ENCODE data around the gene OGFOD3.

Gene OGFOD3

GRCh38 chr17:82440991-82441627, 22.7 kb upstream of the OGFOD3 start:
- H3K79me2 ChIP-seq (ENCODE audit: control insufficient read depth, insufficient read depth, low read length) = no peaks in the 10 kb centered on the region
- no peaks in the 10 kb centered on the region for H3K27me3 ChIP-seq (ENCODE audit: insufficient read depth, low read length, poor library complexity)
- H3K18ac ChIP-seq (ENCODE audit: low read length) = no peak overlapping the region
- no peaks in the 10 kb centered on the region for H3K4me1 ChIP-seq (ENCODE audit: control insufficient read depth, low read depth, low read length)
- H3K36me3 ChIP-seq (ENCODE audit: control insufficient read depth, insufficient read depth, low read length) = no peaks in the 10 kb centered on the region
- no peak for DNase-seq
- H2AK5ac ChIP-seq (ENCODE audit: low read length) = no peak overlapping the region
- no peak overlapping the region for H3K4me2 ChIP-seq (ENCODE audit: low read length)
- H4K8ac ChIP-seq (ENCODE audit: low read depth, low read length) = no peak overlapping the region
- H3K4me3 ChIP-seq (ENCODE audit: low read length) = no peak overlapping the region
- H2BK5ac ChIP-seq (ENCODE audit: low read length) = no peak overlapping the region
- H3K79me1 ChIP-seq (ENCODE audit: low read length) = no peaks in the 10 kb centered on the region
- H3K56ac ChIP-seq (ENCODE audit: low read length) = no peak overlapping the region
- no peak overlapping the region for H2BK120ac ChIP-seq (ENCODE audit: low read depth, low read length)
- H3K4ac ChIP-seq (ENCODE audit: low read depth, low read length) = no peak overlapping the region
- no peak overlapping the region for H2BK15ac ChIP-seq (replicated peaks; ENCODE audit: low read depth)
- no CpG with 5 or more reads among the region's 17 CpGs for WGBS (ENCODE audit: extremely low coverage, insufficient coverage, low lambda C conversion rate)
- H3K9ac ChIP-seq (ENCODE audit: low read length) = no peak overlapping the region
- H4K5ac ChIP-seq (ENCODE audit: low read length) = no peak overlapping the region
- H3K23ac ChIP-seq (ENCODE audit: low read length) = no peak overlapping the region
- no peak overlapping the region for H3K27ac ChIP-seq (ENCODE audit: low read depth, low read length)

GRCh38 chr17:82440469-82440981, 22.1 kb upstream of the OGFOD3 start:
- Histone ChIP-seq H3K79me1 (ENCODE audit: low read length) (no peaks in the 10 kb centered on the region), H3K27ac (ENCODE audit: low read depth, low read length) (no peak overlapping the region), H3K36me3 (ENCODE audit: control insufficient read depth, insufficient read depth, low read length) (no peaks in the 10 kb centered on the region), H3K4me2 (ENCODE audit: low read length) (no peak overlapping the region), H3K27me3 (ENCODE audit: insufficient read depth, low read length, poor library complexity) (no peaks in the 10 kb centered on the region), H3K23ac (ENCODE audit: low read length) (no peak overlapping the region), H3K18ac (ENCODE audit: low read length) (no peak overlapping the region), H3K4ac (ENCODE audit: low read depth, low read length) (no peak overlapping the region), H3K4me3 (ENCODE audit: low read length) (no peak overlapping the region), H3K4me1 (ENCODE audit: control insufficient read depth, low read depth, low read length) (no peaks in the 10 kb centered on the region), H3K9ac (ENCODE audit: low read length) (no peak overlapping the region), H2BK120ac (ENCODE audit: low read depth, low read length) (no peak overlapping the region), H2AK5ac (ENCODE audit: low read length) (no peak overlapping the region), H4K8ac (ENCODE audit: low read depth, low read length) (no peak overlapping the region), H2BK5ac (ENCODE audit: low read length) (no peak overlapping the region), H3K56ac (ENCODE audit: low read length) (no peak overlapping the region), H2BK15ac (replicated peaks; ENCODE audit: low read depth) (no peak overlapping the region), H4K5ac (ENCODE audit: low read length) (no peak overlapping the region), H3K79me2 (ENCODE audit: control insufficient read depth, insufficient read depth, low read length) (no peaks in the 10 kb centered on the region)
- DNase-seq = no peak
- no CpG with 5 or more reads among the region's 22 CpGs for WGBS (ENCODE audit: extremely low coverage, insufficient coverage, low lambda C conversion rate)

GRCh38 chr17:82439829-82440365, 21.5 kb upstream of the OGFOD3 start:
- H3K4me1 ChIP-seq (ENCODE audit: control insufficient read depth, low read depth, low read length) = no peaks in the 10 kb centered on the region
- H3K27ac ChIP-seq (ENCODE audit: low read depth, low read length) = no peak overlapping the region
- DNase-seq = no peak
- no peaks in the 10 kb centered on the region for H3K79me2 ChIP-seq (ENCODE audit: control insufficient read depth, insufficient read depth, low read length)
- no peak overlapping the region for H3K18ac ChIP-seq (ENCODE audit: low read length)
- no peak overlapping the region for H2BK120ac ChIP-seq (ENCODE audit: low read depth, low read length)
- H2BK15ac ChIP-seq (replicated peaks; ENCODE audit: low read depth) = no peak overlapping the region
- no peak overlapping the region for H3K4ac ChIP-seq (ENCODE audit: low read depth, low read length)
- WGBS (ENCODE audit: extremely low coverage, insufficient coverage, low lambda C conversion rate) = no CpG with 5 or more reads among the region's 34 CpGs
- H3K23ac ChIP-seq (ENCODE audit: low read length) = no peak overlapping the region
- H3K79me1 ChIP-seq (ENCODE audit: low read length) = no peaks in the 10 kb centered on the region
- H3K9ac ChIP-seq (ENCODE audit: low read length) = no peak overlapping the region
- H3K36me3 ChIP-seq (ENCODE audit: control insufficient read depth, insufficient read depth, low read length) = no peaks in the 10 kb centered on the region
- H4K8ac ChIP-seq (ENCODE audit: low read depth, low read length) = no peak overlapping the region
- no peak overlapping the region for H3K56ac ChIP-seq (ENCODE audit: low read length)
- no peak overlapping the region for H3K4me3 ChIP-seq (ENCODE audit: low read length)
- H4K5ac ChIP-seq (ENCODE audit: low read length) = no peak overlapping the region
- no peak overlapping the region for H3K4me2 ChIP-seq (ENCODE audit: low read length)
- no peak overlapping the region for H2AK5ac ChIP-seq (ENCODE audit: low read length)
- no peak overlapping the region for H2BK5ac ChIP-seq (ENCODE audit: low read length)
- no peaks in the 10 kb centered on the region for H3K27me3 ChIP-seq (ENCODE audit: insufficient read depth, low read length, poor library complexity)

- WGBS (ENCODE audit: extremely low coverage, insufficient coverage, low lambda C conversion rate) = no CpG with 5 or more reads among the region's 29 CpGs
- Histone ChIP-seq H3K4me2 (ENCODE audit: low read length) (no peak overlapping the region), H3K79me2 (ENCODE audit: control insufficient read depth, insufficient read depth, low read length) (no peaks in the 10 kb centered on the region), H3K4me3 (ENCODE audit: low read length) (no peak overlapping the region), H3K9ac (ENCODE audit: low read length) (no peak overlapping the region), H3K18ac (ENCODE audit: low read length) (no peak overlapping the region), H3K36me3 (ENCODE audit: control insufficient read depth, insufficient read depth, low read length) (no peaks in the 10 kb centered on the region), H2BK120ac (ENCODE audit: low read depth, low read length) (no peak overlapping the region), H4K8ac (ENCODE audit: low read depth, low read length) (no peak overlapping the region), H3K27me3 (ENCODE audit: insufficient read depth, low read length, poor library complexity) (no peaks in the 10 kb centered on the region), H3K79me1 (ENCODE audit: low read length) (no peaks in the 10 kb centered on the region), H3K4ac (ENCODE audit: low read depth, low read length) (no peak overlapping the region), H2BK15ac (replicated peaks; ENCODE audit: low read depth) (no peak overlapping the region), H3K23ac (ENCODE audit: low read length) (no peak overlapping the region), H2AK5ac (ENCODE audit: low read length) (no peak overlapping the region), H3K4me1 (ENCODE audit: control insufficient read depth, low read depth, low read length) (no peaks in the 10 kb centered on the region), H3K27ac (ENCODE audit: low read depth, low read length) (no peak overlapping the region), H4K5ac (ENCODE audit: low read length) (no peak overlapping the region), H3K56ac (ENCODE audit: low read length) (no peak overlapping the region), H2BK5ac (ENCODE audit: low read length) (no peak overlapping the region)
- DNase-seq = no peak
Observed at GRCh38 chr17:82439194-82439828, 20.9 kb upstream of the OGFOD3 start.

GRCh38 chr17:82438401-82439193, 20.2 kb upstream of the OGFOD3 start:
- Histone ChIP-seq H3K56ac (ENCODE audit: low read length) (no peak overlapping the region), H2BK5ac (ENCODE audit: low read length) (no peak overlapping the region), H3K27ac (ENCODE audit: low read depth, low read length) (no peak overlapping the region), H3K4me2 (ENCODE audit: low read length) (no peak overlapping the region), H3K23ac (ENCODE audit: low read length) (no peak overlapping the region), H3K79me1 (ENCODE audit: low read length) (no peaks in the 10 kb centered on the region), H4K8ac (ENCODE audit: low read depth, low read length) (no peak overlapping the region), H3K36me3 (ENCODE audit: control insufficient read depth, insufficient read depth, low read length) (no peaks in the 10 kb centered on the region), H3K9ac (ENCODE audit: low read length) (no peak overlapping the region), H3K4me3 (ENCODE audit: low read length) (no peak overlapping the region), H3K4ac (ENCODE audit: low read depth, low read length) (no peak overlapping the region), H3K27me3 (ENCODE audit: insufficient read depth, low read length, poor library complexity) (no peaks in the 10 kb centered on the region), H2AK5ac (ENCODE audit: low read length) (no peak overlapping the region), H4K5ac (ENCODE audit: low read length) (no peak overlapping the region), H2BK120ac (ENCODE audit: low read depth, low read length) (no peak overlapping the region), H3K4me1 (ENCODE audit: control insufficient read depth, low read depth, low read length) (no peaks in the 10 kb centered on the region), H3K18ac (ENCODE audit: low read length) (no peak overlapping the region), H3K79me2 (ENCODE audit: control insufficient read depth, insufficient read depth, low read length) (no peaks in the 10 kb centered on the region), H2BK15ac (replicated peaks; ENCODE audit: low read depth) (no peak overlapping the region)
- DNase-seq = no peak
- no CpG with 5 or more reads among the region's 26 CpGs for WGBS (ENCODE audit: extremely low coverage, insufficient coverage, low lambda C conversion rate)
